Peyer's patch (tissue), 4 donors: ENCODE results near the gene GPSM1. TPM values are rescaled to one million over a fixed set of nuclear protein-coding genes. Genes with fewer than 3 reads are reported as not detected.

Experiments
- DNase-seq, 3 donors: peaks; one replicate each; pipeline ENCODE4 v3.0.0-alpha.2; 2017 to 2019
- H3K27ac ChIP-seq, 4 donors: fragments of 200-600 bp; sonication (generic); one replicate each; pipeline ENCODE4 v1.5.1; 2016 to 2019
- H3K27me3 ChIP-seq, 2 donors: fragments of 200-600 bp; sonication (generic); one replicate each; pipeline ENCODE4 v1.5.1; 2019
- H3K36me3 ChIP-seq, 3 donors: fragments of 200-600 bp; sonication (generic); one replicate each; pipeline ENCODE4 v1.5.1; 2016 to 2019
- H3K4me1 ChIP-seq, 4 donors: fragments of 200-600 bp; sonication (generic); one replicate each; pipeline ENCODE4 v1.5.1; 2016 to 2019
- H3K4me3 ChIP-seq, 4 donors: fragments of 200-600 bp; sonication (generic); 1 replicate in 3 of 4; 2 replicates in 1 of 4; pipeline ENCODE4 v1.5.1; 2016 to 2019; ENCODE audit warnings: mild to moderate bottlenecking in 1 of 4
- H3K9me3 ChIP-seq, 4 donors: fragments of 200-600 bp; sonication (generic); one replicate each; pipeline ENCODE4 v1.5.1; 2016 to 2019; ENCODE audit warnings: mild to moderate bottlenecking in 1 of 4
- CTCF ChIP-seq, 6 experiments: fragments of 450-650 bp in 4 of 6; fragments of 200-600 bp in 2 of 6; sonication (generic) in 1 of 6; IDR thresholded peaks; one replicate each; pipeline ENCODE4 v1.5.1; 2017 to 2019; ENCODE audit warnings: antibody characterized with exemption in 6 of 6, mild to moderate bottlenecking in 3 of 6, moderate library complexity in 1 of 6
- POLR2A ChIP-seq, 2 donors: fragments of 450-650 bp; IDR thresholded peaks; one replicate each; pipeline ENCODE4 v1.5.1; 2017; ENCODE audit warnings: antibody characterized with exemption in 2 of 2, mild to moderate bottlenecking in 2 of 2, moderate library complexity in 2 of 2
- total RNA-seq, 4 donors: library from RNA; depleted of rRNA; stranded (reverse); fragments of >200 nt; gene quantifications; one replicate each; pipeline ENCODE4 v1.1.0, GENCODE V29; 2016

GPSM1 gene
- total RNA-seq, 4 donors from 2014 or later = 3.7 to 25.6 (median 6.0) TPM

- Histone ChIP-seq H3K4me1 (peaks cover 0 to 11% (median 0%) of the 10 kb centered on the region in 4 donors), H3K27me3 (no peaks in the 10 kb centered on the region), H3K4me3 (no peak overlapping the region), H3K9me3 (no peaks in the 10 kb centered on the region), H3K36me3 (no peaks in the 10 kb centered on the region), H3K27ac (no peak overlapping the region)
- no peak for DNase-seq
- TF ChIP-seq POLR2A (IDR thresholded peaks at IDR 0.05) (no peak), CTCF (IDR thresholded peaks at IDR 0.05) (no peak)
These were observed 19.2 kb upstream of the GPSM1 start for GRCh38 chr9:136308006-136308701.

GRCh38 chr9:136308702-136309053 lies 18.7 kb upstream of the GPSM1 start:
- no peak for TF ChIP-seq CTCF (IDR thresholded peaks at IDR 0.05)
- no peak for TF ChIP-seq POLR2A (IDR thresholded peaks at IDR 0.05)
- Histone ChIP-seq H3K27me3 (no peaks in the 10 kb centered on the region), H3K27ac (no peak overlapping the region), H3K4me1 (peaks cover 0 to 11% (median 0%) of the 10 kb centered on the region in 4 donors), H3K36me3 (no peaks in the 10 kb centered on the region), H3K4me3 (no peak overlapping the region), H3K9me3 (no peaks in the 10 kb centered on the region)
- DNase-seq = no peak

- Histone ChIP-seq H3K4me1 (peaks cover 0 to 11% (median 0%) of the 10 kb centered on the region in 4 donors), H3K36me3 (no peaks in the 10 kb centered on the region), H3K27me3 (no peaks in the 10 kb centered on the region), H3K9me3 (no peaks in the 10 kb centered on the region), H3K27ac (no peak overlapping the region), H3K4me3 (no peak overlapping the region)
- peak in 1 of 3 donors; percentile 23 for DNase-seq
- TF ChIP-seq CTCF (IDR thresholded peaks at IDR 0.05) (no peak), POLR2A (IDR thresholded peaks at IDR 0.05) (no peak)
These were observed 18.1 kb upstream of the GPSM1 start for GRCh38 chr9:136309101-136309801.

GRCh38 chr9:136309806-136310220 lies 17.5 kb upstream of the GPSM1 start:
- Histone ChIP-seq H3K27ac (no peak overlapping the region), H3K4me1 (peaks cover 0 to 11% (median 0%) of the 10 kb centered on the region in 4 donors), H3K27me3 (no peaks in the 10 kb centered on the region), H3K4me3 (no peak overlapping the region), H3K36me3 (no peaks in the 10 kb centered on the region), H3K9me3 (peaks cover 0 to 3% (median 1%) of the 10 kb centered on the region in 4 donors)
- TF ChIP-seq POLR2A (IDR thresholded peaks at IDR 0.05) (no peak), CTCF (IDR thresholded peaks at IDR 0.05) (no peak)
- DNase-seq = no peak

- Histone ChIP-seq H3K4me3 (no peak overlapping the region), H3K27ac (no peak overlapping the region), H3K27me3 (no peaks in the 10 kb centered on the region), H3K4me1 (peaks cover 0 to 11% (median 0%) of the 10 kb centered on the region in 4 donors), H3K9me3 (peaks cover 0 to 9% (median 1%) of the 10 kb centered on the region in 4 donors), H3K36me3 (no peaks in the 10 kb centered on the region)
- TF ChIP-seq POLR2A (IDR thresholded peaks at IDR 0.05) (no peak), CTCF (IDR thresholded peaks at IDR 0.05) (no peak)
- DNase-seq = no peak
These were observed 16.9 kb upstream of the GPSM1 start for GRCh38 chr9:136310273-136311030.
